GM21786 (cell line): ENCODE results near the gene GABRR3.
"Not testable (repeated sequence)": the region's sequence is repeated elsewhere in the genome, so short reads cannot be mapped to it uniquely, and the experiment has no call there.

Experiments used
- ATAC-seq: cut with Tn5 transposase; IDR thresholded peaks from one replicate; pipeline ENCODE4 v1.9.1; 2021; ENCODE audit not compliant: unreplicated experiment

Gene GABRR3

GRCh38 chr3:98022978-98023820 lies 11.9 kb downstream of the GABRR3 start:
- ATAC-seq: peak; percentile 68

GRCh38 chr3:98021830-98022560 lies 13.1 kb downstream of the GABRR3 start:
- ATAC-seq: peak; percentile 43

GRCh38 chr3:98020412-98020811 lies 14.7 kb downstream of the GABRR3 start:
- ATAC-seq: no peak

- no peak for ATAC-seq
Observed at GRCh38 chr3:98018301-98018700, 16.8 kb downstream of the GABRR3 start.

GRCh38 chr3:98014268-98014585 lies 20.9 kb downstream of the GABRR3 start:
- no peak for ATAC-seq

GRCh38 chr3:98013411-98014267 lies 21.5 kb downstream of the GABRR3 start:
- no peak for ATAC-seq

- ATAC-seq: no peak
Observed at GRCh38 chr3:98012979-98013378, 22.1 kb downstream of the GABRR3 start.

- not testable (repeated sequence) for ATAC-seq
Observed at GRCh38 chr3:98010883-98011449, 24.1 kb downstream of the GABRR3 start.

- no peak for ATAC-seq
Observed at GRCh38 chr3:98010194-98010882, 24.8 kb downstream of the GABRR3 start.

- ATAC-seq: peak; percentile 53
Observed at GRCh38 chr3:98008855-98009254, 26.3 kb downstream of the GABRR3 start.

- no peak for ATAC-seq
Observed at GRCh38 chr3:98005438-98005837, 29.7 kb downstream of the GABRR3 start.

- ATAC-seq: no peak
Observed at GRCh38 chr3:98004721-98005120, 30.4 kb downstream of the GABRR3 start.

- ATAC-seq: peak; percentile 79
Observed at GRCh38 chr3:98003306-98003969, 31.7 kb downstream of the GABRR3 start.

- no peak for ATAC-seq
Observed at GRCh38 chr3:98002717-98003116, 32.4 kb downstream of the GABRR3 start.

- no peak for ATAC-seq
Observed at GRCh38 chr3:97999994-98000393, 35.1 kb downstream of the GABRR3 start.

- ATAC-seq: no peak
Observed at GRCh38 chr3:97999103-97999502, 36.0 kb downstream of the GABRR3 start.

GRCh38 chr3:97996988-97997387 lies 38.1 kb downstream of the GABRR3 start:
- no peak for ATAC-seq

GRCh38 chr3:97994328-97994945 lies 40.7 kb downstream of the GABRR3 start:
- no peak for ATAC-seq

GRCh38 chr3:97993526-97993925 lies 41.6 kb downstream of the GABRR3 start:
- no peak for ATAC-seq
